ENCODE measurements around the gene SIGLECL1. TPM values are rescaled to one million over a fixed set of nuclear protein-coding genes. Genes with fewer than 3 reads are reported as not detected.

SIGLECL1 gene
- total RNA-seq, 1 donor from 2014 or later = not detected

DNA sequence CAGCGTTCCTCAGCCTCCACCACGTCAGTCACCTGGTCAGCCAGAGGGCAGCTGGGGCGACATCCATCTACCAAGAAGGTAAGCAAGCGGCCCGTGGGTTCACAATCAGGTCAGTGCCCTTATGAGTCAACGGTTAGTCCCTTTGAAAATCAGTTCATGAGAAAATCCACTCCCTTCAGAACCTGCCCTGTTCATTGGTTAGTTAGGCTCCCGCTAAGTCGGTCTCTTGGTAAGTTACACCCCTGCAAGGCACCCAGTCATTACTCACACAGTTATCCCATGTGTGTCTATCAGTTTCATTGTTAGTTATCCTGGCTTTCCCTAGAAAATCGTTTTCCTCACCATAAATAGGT is 564 bp downstream of the SIGLECL1 start:
- no peak for DNase-seq
- H3K36me3 Mint-ChIP-seq (ENCODE audit: unreplicated experiment) = no peaks in the 10 kb centered on the region
- no peak for TF ChIP-seq CTCF (IDR thresholded peaks at IDR 0.05; ENCODE audit: partially characterized antibody, unreplicated experiment)
- H3K27ac Mint-ChIP-seq (ENCODE audit: unreplicated experiment) = no peak overlapping the region
- H3K27me3 Mint-ChIP-seq (ENCODE audit: unreplicated experiment) = no peaks in the 10 kb centered on the region
- no peaks in the 10 kb centered on the region for H3K9me3 Mint-ChIP-seq (ENCODE audit: unreplicated experiment)
- H3K4me3 Mint-ChIP-seq (ENCODE audit: unreplicated experiment) = no peak overlapping the region
- no peaks in the 10 kb centered on the region for H3K4me1 Mint-ChIP-seq (ENCODE audit: low read depth, unreplicated experiment)

- H3K36me3 Mint-ChIP-seq (ENCODE audit: unreplicated experiment) = no peaks in the 10 kb centered on the region
- peaks cover 1% of the 10 kb centered on the region for H3K9me3 Mint-ChIP-seq (ENCODE audit: unreplicated experiment)
- H3K27me3 Mint-ChIP-seq (ENCODE audit: unreplicated experiment) = no peaks in the 10 kb centered on the region
- no peak for DNase-seq
- TF ChIP-seq CTCF (IDR thresholded peaks at IDR 0.05; ENCODE audit: partially characterized antibody, unreplicated experiment) = no peak
- H3K27ac Mint-ChIP-seq (ENCODE audit: unreplicated experiment) = no peak overlapping the region
- H3K4me3 Mint-ChIP-seq (ENCODE audit: unreplicated experiment) = no peak overlapping the region
- no peaks in the 10 kb centered on the region for H3K4me1 Mint-ChIP-seq (ENCODE audit: low read depth, unreplicated experiment)
These were observed 1.6 kb downstream of the SIGLECL1 start for GRCh38 chr19:51252306-51253079.

- Mint-ChIP-seq H3K4me3 (ENCODE audit: unreplicated experiment) (no peak overlapping the region), H3K4me1 (ENCODE audit: low read depth, unreplicated experiment) (no peaks in the 10 kb centered on the region), H3K27me3 (ENCODE audit: unreplicated experiment) (no peaks in the 10 kb centered on the region), H3K27ac (ENCODE audit: unreplicated experiment) (no peak overlapping the region), H3K9me3 (ENCODE audit: unreplicated experiment) (peaks cover 1% of the 10 kb centered on the region), H3K36me3 (ENCODE audit: unreplicated experiment) (no peaks in the 10 kb centered on the region)
- TF ChIP-seq CTCF (IDR thresholded peaks at IDR 0.05; ENCODE audit: partially characterized antibody, unreplicated experiment) = no peak
- DNase-seq = no peak
These were observed 2.4 kb downstream of the SIGLECL1 start for GRCh38 chr19:51253088-51253806.

GRCh38 chr19:51256155-51256625 is 5.3 kb downstream of the SIGLECL1 start:
- Mint-ChIP-seq H3K4me1 (ENCODE audit: low read depth, unreplicated experiment) (peaks cover 14% of the 10 kb centered on the region), H3K27me3 (ENCODE audit: unreplicated experiment) (no peaks in the 10 kb centered on the region), H3K27ac (ENCODE audit: unreplicated experiment) (no peak overlapping the region), H3K4me3 (ENCODE audit: unreplicated experiment) (no peak overlapping the region), H3K36me3 (ENCODE audit: unreplicated experiment) (no peaks in the 10 kb centered on the region), H3K9me3 (ENCODE audit: unreplicated experiment) (peaks cover 1% of the 10 kb centered on the region)
- no peak for TF ChIP-seq CTCF (IDR thresholded peaks at IDR 0.05; ENCODE audit: partially characterized antibody, unreplicated experiment)
- no peak for DNase-seq

- DNase-seq = no peak
- no peak overlapping the region for H3K27ac Mint-ChIP-seq (ENCODE audit: unreplicated experiment)
- H3K9me3 Mint-ChIP-seq (ENCODE audit: unreplicated experiment) = peaks cover 1% of the 10 kb centered on the region
- H3K4me1 Mint-ChIP-seq (ENCODE audit: low read depth, unreplicated experiment) = peaks cover 14% of the 10 kb centered on the region
- TF ChIP-seq CTCF (IDR thresholded peaks at IDR 0.05; ENCODE audit: partially characterized antibody, unreplicated experiment) = no peak
- H3K27me3 Mint-ChIP-seq (ENCODE audit: unreplicated experiment) = no peaks in the 10 kb centered on the region
- no peaks in the 10 kb centered on the region for H3K36me3 Mint-ChIP-seq (ENCODE audit: unreplicated experiment)
- no peak overlapping the region for H3K4me3 Mint-ChIP-seq (ENCODE audit: unreplicated experiment)
These were observed 6.6 kb downstream of the SIGLECL1 start for GRCh38 chr19:51257471-51257870.
